Measurements from ENCODE around the gene IL16.
"Not testable (repeated sequence)": the region's sequence is repeated elsewhere in the genome, so short reads cannot be mapped to it uniquely, and the experiment has no call there.

The IL16 gene

GRCh38 chr15:81337713-81338157, 141.1 kb downstream of the IL16 start:
- no peak for DNase-seq (ENCODE audit: low read depth)

- DNase-seq (ENCODE audit: low read depth): no peak
These were observed 141.7 kb downstream of the IL16 start for GRCh38 chr15:81338170-81339007.

- DNase-seq (ENCODE audit: low read depth): no peak
These were observed 142.6 kb downstream of the IL16 start for GRCh38 chr15:81339321-81339720.

DNA sequence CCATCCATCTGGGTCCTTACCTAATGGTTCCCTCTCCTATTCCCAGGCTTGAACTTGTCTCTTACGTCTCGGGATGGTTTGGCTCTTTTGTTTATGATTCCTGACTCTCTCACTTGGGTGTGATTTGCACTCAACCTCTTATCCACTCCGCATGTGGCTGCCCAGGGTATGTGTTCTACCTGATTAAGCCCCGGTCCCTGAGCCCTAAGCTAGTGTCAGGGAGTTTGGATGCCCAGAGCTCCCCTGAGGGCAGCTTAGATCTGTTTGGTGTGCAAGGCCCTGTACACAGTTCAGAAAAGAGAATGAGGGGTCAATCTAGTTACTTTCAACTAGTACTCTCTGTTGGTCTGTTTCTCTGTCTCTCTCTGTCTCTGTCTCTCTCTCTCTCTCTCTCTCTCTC, 143.2 kb downstream of the IL16 start:
- no peak for DNase-seq (ENCODE audit: low read depth)

DNA sequence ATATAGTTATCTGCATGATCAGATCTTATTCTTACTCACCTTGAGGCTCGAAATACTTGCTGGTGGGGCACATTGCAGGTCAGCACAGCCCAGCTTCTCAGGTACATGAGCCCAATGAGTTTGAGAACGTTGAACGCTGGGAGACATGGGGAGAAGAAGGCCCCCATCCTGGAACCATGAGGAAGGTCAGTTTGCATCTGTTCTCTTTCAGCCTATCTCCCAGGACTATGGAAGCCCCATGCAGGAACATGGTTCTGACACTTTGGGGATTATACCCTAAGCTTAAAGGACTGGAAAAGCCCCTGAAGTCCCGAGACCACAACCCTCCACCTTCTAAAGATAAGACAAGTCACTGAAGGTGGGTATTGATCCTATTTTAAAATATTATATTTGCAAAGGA, 144.7 kb downstream of the IL16 start:
- no peak for DNase-seq (ENCODE audit: low read depth)

- DNase-seq (ENCODE audit: low read depth): no peak
These were observed 146.7 kb downstream of the IL16 start for GRCh38 chr15:81343371-81343770.

- no peak for DNase-seq (ENCODE audit: low read depth)
These were observed 149.9 kb downstream of the IL16 start for GRCh38 chr15:81346611-81347010.

- DNase-seq (ENCODE audit: low read depth): no peak
These were observed 151.2 kb downstream of the IL16 start for GRCh38 chr15:81347910-81348309.

DNA sequence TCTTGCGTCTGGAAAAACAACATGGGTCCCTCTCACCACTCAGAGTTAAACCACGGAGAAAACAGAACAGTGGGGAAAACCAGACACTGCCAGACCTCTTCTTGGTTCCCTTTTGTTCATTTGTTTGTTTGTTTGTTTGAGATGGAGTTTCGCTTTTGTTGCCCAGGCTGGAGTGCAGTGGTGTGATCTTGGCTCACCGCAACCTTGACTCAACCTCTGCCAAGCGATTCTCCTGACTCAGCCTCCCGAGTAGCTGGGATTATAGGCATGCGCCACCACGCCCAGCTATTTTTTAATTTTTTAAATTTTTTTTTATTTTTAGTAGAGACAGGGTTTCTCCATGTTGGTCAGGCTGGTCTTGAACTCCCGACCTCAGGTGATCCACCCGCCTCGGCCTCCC, 152.0 kb downstream of the IL16 start:
- DNase-seq (ENCODE audit: low read depth): not testable (repeated sequence)

DNA sequence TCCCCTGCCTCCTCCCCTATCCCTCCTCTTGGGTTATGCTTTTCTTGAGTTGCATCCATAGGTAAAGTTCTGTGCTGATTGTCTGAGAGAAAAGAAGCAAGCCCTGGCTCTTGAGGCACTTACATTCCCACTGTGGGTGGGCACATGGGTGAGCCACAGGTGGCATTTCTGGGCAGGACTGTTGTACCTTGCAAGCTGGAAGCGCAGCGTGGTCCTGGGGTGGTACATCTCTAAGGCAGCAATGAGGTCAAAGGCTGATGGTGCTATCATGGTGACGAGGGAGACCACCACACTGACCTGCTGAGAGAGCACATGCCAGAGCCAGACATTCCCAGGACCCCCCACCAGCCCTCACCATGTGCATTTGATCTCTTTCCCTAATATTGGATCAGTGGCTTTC, 152.6 kb downstream of the IL16 start:
- DNase-seq (ENCODE audit: low read depth): no peak

DNA sequence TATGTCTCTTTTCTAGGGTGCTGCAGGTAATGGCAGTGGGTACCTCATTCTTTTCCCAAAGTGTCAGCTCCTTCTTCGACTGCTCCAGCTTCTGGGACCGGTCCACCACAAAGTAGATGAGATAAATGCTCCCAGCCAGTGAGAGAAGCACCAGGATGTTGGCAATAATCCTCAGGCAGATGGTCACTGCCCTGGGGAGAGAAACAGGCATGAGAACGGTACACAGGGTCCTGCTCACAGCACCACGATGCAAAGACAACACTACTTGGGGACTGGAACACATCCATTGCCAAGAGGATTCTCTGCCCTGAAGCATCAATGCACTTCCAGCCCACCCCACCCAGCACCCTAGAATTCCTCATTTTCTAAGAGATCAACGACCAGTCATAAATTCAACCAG, 155.0 kb downstream of the IL16 start:
- no peak for DNase-seq (ENCODE audit: low read depth)

- DNase-seq (ENCODE audit: low read depth): no peak
These were observed 159.6 kb downstream of the IL16 start for GRCh38 chr15:81356252-81356651.

DNA sequence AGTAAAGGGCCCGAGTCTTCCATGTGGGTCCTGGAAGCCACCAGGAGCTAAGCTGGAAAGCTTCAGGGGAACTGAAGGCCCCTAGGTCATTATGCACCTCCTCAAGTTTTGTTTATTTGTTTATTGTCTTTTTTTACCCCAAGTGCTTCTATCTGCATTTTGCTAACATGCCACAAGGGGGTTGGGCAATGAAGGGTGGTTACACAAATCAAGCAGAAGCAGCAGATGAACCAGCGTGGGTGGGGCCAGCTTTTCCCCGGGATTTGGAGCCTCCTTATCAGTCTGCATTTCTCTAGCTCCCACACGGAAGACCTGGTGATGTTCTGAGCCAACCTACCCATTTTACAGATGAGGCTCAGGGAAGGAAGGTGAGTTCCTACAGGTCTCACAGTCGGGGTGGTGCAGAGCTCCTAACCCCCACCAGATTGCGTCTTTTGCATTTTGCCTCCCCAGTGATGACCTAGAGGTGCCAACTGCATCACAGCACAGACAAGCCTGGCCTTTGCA, 160.6 kb downstream of the IL16 start:
- no peak for DNase-seq (ENCODE audit: low read depth)

GRCh38 chr15:81358248-81358647, 161.6 kb downstream of the IL16 start:
- DNase-seq (ENCODE audit: low read depth): no peak

DNA sequence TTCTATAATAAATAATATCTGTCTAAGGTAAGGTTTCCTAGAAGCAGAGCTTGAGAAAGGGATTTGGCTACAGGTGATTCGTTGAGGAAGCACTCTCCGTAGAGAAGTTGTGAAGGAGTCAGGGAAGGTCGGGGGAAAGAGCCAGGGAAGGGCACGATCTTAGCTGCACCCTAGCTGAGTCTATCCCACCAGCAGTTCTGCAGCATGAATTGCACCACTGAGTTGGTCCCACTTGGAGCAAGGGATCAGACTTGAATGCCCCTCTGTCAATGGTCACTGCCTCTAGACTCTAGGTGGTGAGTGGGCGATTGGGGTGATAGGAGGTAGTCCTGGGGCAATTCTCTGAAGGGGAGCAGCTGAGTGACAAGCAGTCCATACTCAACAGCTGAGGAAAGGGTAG, 163.8 kb downstream of the IL16 start:
- DNase-seq (ENCODE audit: low read depth): no peak

- DNase-seq (ENCODE audit: low read depth): no peak
These were observed 165.2 kb downstream of the IL16 start for GRCh38 chr15:81361891-81362290.

GRCh38 chr15:81362790-81363189, 166.1 kb downstream of the IL16 start:
- no peak for DNase-seq (ENCODE audit: low read depth)

GRCh38 chr15:81363276-81363675, 166.6 kb downstream of the IL16 start:
- DNase-seq (ENCODE audit: low read depth): no peak
